OCI-LY1 (cell line): ENCODE measurements around the gene ZFHX3.

ENCODE experiments used
- H2AFZ ChIP-seq: fragments of 200-600 bp; sonication (generic), shearing (Covaris generic); 2 replicates; pipeline ENCODE4 v1.6.0; 2014; ENCODE audit warnings: antibody characterized with exemption, mild to moderate bottlenecking, low read length
- H3F3A ChIP-seq: fragments of 200-600 bp; sonication (generic), shearing (Covaris generic); 2 replicates; pipeline ENCODE4 v1.6.0; 2014; ENCODE audit warnings: mild to moderate bottlenecking, antibody characterized with exemption, low read length, moderate library complexity; ENCODE audit not compliant: insufficient read depth
- H3K27ac ChIP-seq: fragments of 200-600 bp; sonication (generic); 2 replicates; pipeline ENCODE4 v1.5.1; 2014; ENCODE audit warnings: low read length, mixed run types, mild to moderate bottlenecking, low read depth; ENCODE audit not compliant: poor library complexity, severe bottlenecking
- H3K27me3 ChIP-seq: fragments of 200-600 bp; sonication (generic); 2 replicates; pipeline ENCODE4 v1.6.0; 2014; ENCODE audit warnings: antibody characterized with exemption, mild to moderate bottlenecking, low read length, moderate library complexity; ENCODE audit not compliant: insufficient read depth
- H3K36me3 ChIP-seq: fragments of 200-600 bp; sonication (generic); 2 replicates; pipeline ENCODE4 v1.6.1; 2014; ENCODE audit warnings: mild to moderate bottlenecking, antibody characterized with exemption, low read length, moderate library complexity, mixed read lengths; ENCODE audit not compliant: insufficient read depth
- H3K4me1 ChIP-seq: fragments of 200-600 bp; sonication (generic); 2 replicates; pipeline ENCODE4 v1.5.1; 2014; ENCODE audit warnings: mild to moderate bottlenecking, low read length, moderate library complexity; ENCODE audit not compliant: insufficient read depth, severe bottlenecking
- H3K4me2 ChIP-seq: fragments of 200-600 bp; sonication (generic), shearing (Covaris generic); 2 replicates; pipeline ENCODE4 v1.6.1; 2014; ENCODE audit warnings: low read length
- H3K4me3 ChIP-seq: fragments of 200-600 bp; sonication (generic); 2 replicates; pipeline ENCODE4 v1.5.1; 2014; ENCODE audit warnings: low read length, low read depth, mild to moderate bottlenecking, mixed read lengths; ENCODE audit not compliant: poor library complexity, severe bottlenecking
- H3K79me2 ChIP-seq: fragments of 200-600 bp; shearing (Covaris generic); 2 replicates; pipeline ENCODE4 v1.6.1; 2016; ENCODE audit warnings: mixed run types, low read length, mixed read lengths; ENCODE audit not compliant: insufficient read depth
- H3K9ac ChIP-seq: fragments of 200-600 bp; sonication (generic), shearing (Covaris generic); 2 replicates; pipeline ENCODE4 v1.6.1; 2014; ENCODE audit warnings: mild to moderate bottlenecking, low read length, mixed read lengths
- H3K9me2 ChIP-seq: fragments of 200-600 bp; sonication (generic), shearing (Covaris generic); 2 replicates; pipeline ENCODE4 v1.6.1; 2014; ENCODE audit warnings: low read depth, mild to moderate bottlenecking, low read length, mixed read lengths
- H3K9me3 ChIP-seq: fragments of 200-600 bp; shearing (Covaris generic); 2 replicates; pipeline ENCODE4 v1.6.1; 2014; ENCODE audit warnings: low read length, mixed read lengths
- H4K20me1 ChIP-seq: fragments of 200-600 bp; sonication (generic), shearing (Covaris generic); 2 replicates; pipeline ENCODE4 v1.6.0; 2016; ENCODE audit warnings: mild to moderate bottlenecking, low read length; ENCODE audit not compliant: insufficient read depth
- EZH2 ChIP-seq: fragments of 200-600 bp; sonication (generic), shearing (Covaris generic); IDR thresholded peaks from 2 replicates; pipeline ENCODE4 v1.8.0; 2017; ENCODE audit warnings: borderline replicate concordance, mixed run types, mild to moderate bottlenecking, antibody characterized with exemption, low read length, moderate library complexity, mixed read lengths
- TF ChIP-seq, protein P1 (sequence below): fragments of 200-600 bp; sonication (generic), shearing (Covaris generic); IDR thresholded peaks from 2 replicates; pipeline ENCODE4 v1.5.1; 2017; ENCODE audit warnings: mild to moderate bottlenecking, antibody characterized with exemption, low read length, moderate library complexity, mixed read lengths

Gene ZFHX3

DNA sequence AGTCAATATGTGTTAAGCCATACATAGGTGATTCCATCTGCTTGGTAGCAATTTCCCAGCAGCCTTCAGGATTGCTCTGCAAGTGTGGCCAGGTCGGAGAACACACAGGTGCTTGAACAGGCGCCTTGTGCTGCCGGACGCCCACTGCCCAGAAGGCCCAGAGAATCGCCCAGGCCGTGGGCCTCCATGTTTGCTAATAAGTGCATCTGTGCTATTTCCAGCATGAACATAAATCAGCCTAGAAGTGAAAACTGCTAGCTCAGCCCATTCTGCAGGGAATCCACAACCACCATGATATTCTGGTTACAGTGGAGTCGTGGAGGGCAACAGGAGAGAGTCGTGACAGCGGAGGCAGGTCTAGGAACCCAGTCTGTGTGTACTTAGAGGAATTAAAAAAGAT is 78.1 kb downstream of the ZFHX3 start:
- Histone ChIP-seq H3K9ac (no peak overlapping the region), H2AFZ (no peak overlapping the region), H3K4me3 (no peak overlapping the region), H3K27me3 (no peaks in the 10 kb centered on the region), H3K4me2 (no peak overlapping the region), H4K20me1 (no peaks in the 10 kb centered on the region), H3K9me2 (no peaks in the 10 kb centered on the region), H3K9me3 (no peaks in the 10 kb centered on the region), H3K36me3 (no peaks in the 10 kb centered on the region), H3K79me2 (no peaks in the 10 kb centered on the region), H3K4me1 (no peaks in the 10 kb centered on the region), H3K27ac (no peak overlapping the region), H3F3A (no peaks in the 10 kb centered on the region)
- TF ChIP-seq EZH2: no peak
- TF ChIP-seq, protein P1, sequence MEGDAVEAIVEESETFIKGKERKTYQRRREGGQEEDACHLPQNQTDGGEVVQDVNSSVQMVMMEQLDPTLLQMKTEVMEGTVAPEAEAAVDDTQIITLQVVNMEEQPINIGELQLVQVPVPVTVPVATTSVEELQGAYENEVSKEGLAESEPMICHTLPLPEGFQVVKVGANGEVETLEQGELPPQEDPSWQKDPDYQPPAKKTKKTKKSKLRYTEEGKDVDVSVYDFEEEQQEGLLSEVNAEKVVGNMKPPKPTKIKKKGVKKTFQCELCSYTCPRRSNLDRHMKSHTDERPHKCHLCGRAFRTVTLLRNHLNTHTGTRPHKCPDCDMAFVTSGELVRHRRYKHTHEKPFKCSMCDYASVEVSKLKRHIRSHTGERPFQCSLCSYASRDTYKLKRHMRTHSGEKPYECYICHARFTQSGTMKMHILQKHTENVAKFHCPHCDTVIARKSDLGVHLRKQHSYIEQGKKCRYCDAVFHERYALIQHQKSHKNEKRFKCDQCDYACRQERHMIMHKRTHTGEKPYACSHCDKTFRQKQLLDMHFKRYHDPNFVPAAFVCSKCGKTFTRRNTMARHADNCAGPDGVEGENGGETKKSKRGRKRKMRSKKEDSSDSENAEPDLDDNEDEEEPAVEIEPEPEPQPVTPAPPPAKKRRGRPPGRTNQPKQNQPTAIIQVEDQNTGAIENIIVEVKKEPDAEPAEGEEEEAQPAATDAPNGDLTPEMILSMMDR: no peak

DNA sequence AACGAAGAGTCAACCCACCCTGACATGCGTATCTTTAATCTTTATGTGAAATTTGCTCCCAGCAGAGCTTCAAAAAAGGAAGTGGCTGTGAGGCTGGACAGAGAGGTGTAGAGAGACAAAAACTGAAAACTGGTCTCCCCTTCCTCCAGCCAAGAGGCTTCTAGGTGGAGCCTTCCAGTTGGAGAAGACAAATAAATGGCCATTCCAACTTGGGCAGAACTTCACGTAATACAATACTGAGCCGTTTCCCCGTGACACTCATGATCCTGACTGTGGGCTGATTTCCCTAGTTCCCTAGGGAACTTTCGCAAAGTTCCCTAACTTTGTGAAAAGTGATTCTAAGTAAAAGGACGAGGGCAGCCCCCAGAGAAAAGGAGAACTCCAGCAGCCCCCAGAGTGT is 78.8 kb downstream of the ZFHX3 start:
- H3K36me3 ChIP-seq: no peaks in the 10 kb centered on the region
- H2AFZ ChIP-seq: no peak overlapping the region
- H3K4me2 ChIP-seq: no peak overlapping the region
- H3K4me1 ChIP-seq: no peaks in the 10 kb centered on the region
- no peak overlapping the region for H3K9ac ChIP-seq
- no peak overlapping the region for H3K4me3 ChIP-seq
- no peaks in the 10 kb centered on the region for H3K27me3 ChIP-seq
- H3K79me2 ChIP-seq: no peaks in the 10 kb centered on the region
- H3K9me2 ChIP-seq: no peaks in the 10 kb centered on the region
- TF ChIP-seq, protein P1: no peak
- TF ChIP-seq EZH2: no peak
- no peaks in the 10 kb centered on the region for H4K20me1 ChIP-seq
- no peaks in the 10 kb centered on the region for H3K9me3 ChIP-seq
- no peaks in the 10 kb centered on the region for H3F3A ChIP-seq
- no peak overlapping the region for H3K27ac ChIP-seq

DNA sequence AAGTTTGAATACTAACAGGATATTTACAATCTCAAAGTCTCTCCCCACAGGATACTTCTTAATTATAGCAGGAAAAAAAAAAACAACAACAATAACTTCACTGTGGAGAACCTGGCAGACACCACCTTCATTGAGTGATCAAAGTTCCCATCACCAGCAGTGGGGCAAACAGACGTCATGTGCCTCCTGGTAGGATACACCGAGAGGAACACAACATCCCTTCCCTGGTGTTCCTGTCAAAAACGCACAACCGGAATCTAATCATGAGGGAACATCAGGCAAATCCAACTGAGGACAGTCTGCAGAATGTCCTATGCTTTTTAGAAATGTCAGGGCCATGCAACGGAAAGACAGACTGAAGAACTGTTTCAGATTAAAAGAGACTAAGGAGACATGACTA is 80.0 kb downstream of the ZFHX3 start:
- H3K4me3 ChIP-seq: no peak overlapping the region
- H3K9me3 ChIP-seq: no peaks in the 10 kb centered on the region
- no peaks in the 10 kb centered on the region for H3K9me2 ChIP-seq
- TF ChIP-seq, protein P1: no peak
- no peak for TF ChIP-seq EZH2
- H3K36me3 ChIP-seq: no peaks in the 10 kb centered on the region
- no peak overlapping the region for H3K4me2 ChIP-seq
- no peaks in the 10 kb centered on the region for H3K4me1 ChIP-seq
- no peak overlapping the region for H3K9ac ChIP-seq
- no peaks in the 10 kb centered on the region for H3F3A ChIP-seq
- H3K79me2 ChIP-seq: no peaks in the 10 kb centered on the region
- no peak overlapping the region for H2AFZ ChIP-seq
- H3K27me3 ChIP-seq: no peaks in the 10 kb centered on the region
- no peaks in the 10 kb centered on the region for H4K20me1 ChIP-seq
- H3K27ac ChIP-seq: no peak overlapping the region
